ENCODE measurements around the gene ARHGAP25. TPM values are rescaled to one million over a fixed set of nuclear protein-coding genes. Genes with fewer than 3 reads are reported as not detected.

Gene ARHGAP25
- total RNA-seq, 1 experiment from 2014 or later = 6.2 TPM

DNA sequence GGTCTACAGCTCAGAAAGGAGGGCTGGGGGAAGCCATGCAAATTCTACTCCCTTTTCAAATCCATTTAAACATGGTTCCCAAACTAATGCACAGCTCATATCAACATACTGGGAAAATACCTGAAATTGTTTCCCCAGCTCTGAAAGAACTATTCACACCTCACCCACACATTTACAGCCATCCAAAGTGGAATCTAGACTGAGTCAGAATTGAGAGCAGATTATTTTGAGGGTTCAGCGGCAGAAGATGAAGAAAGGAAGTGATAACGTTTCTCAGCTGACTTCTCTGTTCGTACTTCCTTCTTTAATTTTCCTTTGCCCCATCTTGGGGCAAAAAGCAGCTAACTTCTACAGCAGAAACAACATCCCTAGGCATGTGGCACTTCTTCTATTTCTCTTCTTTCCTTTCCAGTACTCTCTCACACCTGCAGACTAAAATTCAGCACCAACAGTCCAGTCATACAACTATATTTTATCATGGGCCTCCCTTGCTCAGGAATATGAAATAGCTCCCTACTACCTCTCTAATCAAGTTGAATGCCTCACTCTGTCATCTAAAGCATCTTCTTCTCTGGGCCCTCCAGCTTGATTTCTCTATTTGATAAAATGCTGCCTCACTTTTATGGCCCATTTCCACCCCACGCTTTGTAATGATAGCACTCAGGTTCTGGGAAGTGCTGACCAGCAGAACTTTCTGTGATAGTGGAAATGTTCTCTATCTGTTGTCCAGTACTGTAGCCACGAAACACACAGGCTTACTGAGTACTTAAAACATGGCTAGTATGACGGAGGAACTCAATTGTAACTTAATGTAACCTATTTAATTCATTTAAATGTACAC is 35.9 kb downstream of the ARHGAP25 start:
- ChIA-PET POLR2A (ENCODE audit: low non-redundant PET) (no interaction called here), CTCF (no interaction called here)
- no peaks in the 10 kb centered on the region for H3K4me1 ChIP-seq (ENCODE audit: insufficient read depth, low read length, poor library complexity, severe bottlenecking)
- no peak overlapping the region for H3K4me3 ChIP-seq (ENCODE audit: low read depth, low read length, poor library complexity, severe bottlenecking)
- DNase-seq (ENCODE audit: low spot score) = no peak
- intact Hi-C loops (cut with micrococcal nuclease; ENCODE audit: unreplicated experiment) = no loop called here
- H3K36me3 ChIP-seq (ENCODE audit: insufficient read depth, low read length, poor library complexity, severe bottlenecking) = no peaks in the 10 kb centered on the region
- no peak overlapping the region for H3K27ac ChIP-seq (ENCODE audit: low read depth, low read length, poor library complexity, severe bottlenecking)
- TF ChIP-seq, protein P1, sequence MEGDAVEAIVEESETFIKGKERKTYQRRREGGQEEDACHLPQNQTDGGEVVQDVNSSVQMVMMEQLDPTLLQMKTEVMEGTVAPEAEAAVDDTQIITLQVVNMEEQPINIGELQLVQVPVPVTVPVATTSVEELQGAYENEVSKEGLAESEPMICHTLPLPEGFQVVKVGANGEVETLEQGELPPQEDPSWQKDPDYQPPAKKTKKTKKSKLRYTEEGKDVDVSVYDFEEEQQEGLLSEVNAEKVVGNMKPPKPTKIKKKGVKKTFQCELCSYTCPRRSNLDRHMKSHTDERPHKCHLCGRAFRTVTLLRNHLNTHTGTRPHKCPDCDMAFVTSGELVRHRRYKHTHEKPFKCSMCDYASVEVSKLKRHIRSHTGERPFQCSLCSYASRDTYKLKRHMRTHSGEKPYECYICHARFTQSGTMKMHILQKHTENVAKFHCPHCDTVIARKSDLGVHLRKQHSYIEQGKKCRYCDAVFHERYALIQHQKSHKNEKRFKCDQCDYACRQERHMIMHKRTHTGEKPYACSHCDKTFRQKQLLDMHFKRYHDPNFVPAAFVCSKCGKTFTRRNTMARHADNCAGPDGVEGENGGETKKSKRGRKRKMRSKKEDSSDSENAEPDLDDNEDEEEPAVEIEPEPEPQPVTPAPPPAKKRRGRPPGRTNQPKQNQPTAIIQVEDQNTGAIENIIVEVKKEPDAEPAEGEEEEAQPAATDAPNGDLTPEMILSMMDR (conservative IDR thresholded peaks at IDR 0.05; ENCODE audit: low read depth, low read length) = no peak
- no peak for TF ChIP-seq EZH2 (IDR thresholded peaks at IDR 0.05; ENCODE audit: borderline replicate concordance, low read depth, low read length, poor library complexity, severe bottlenecking)
- BruUV-seq (replicated peaks) = no TSS peak
- no peaks in the 10 kb centered on the region for H3K9me3 ChIP-seq (ENCODE audit: low read depth, low read length, poor library complexity, severe bottlenecking)
- no peaks in the 10 kb centered on the region for H3K27me3 ChIP-seq (replicated peaks; ENCODE audit: insufficient read depth, low read depth, low read length, poor library complexity)

DNA sequence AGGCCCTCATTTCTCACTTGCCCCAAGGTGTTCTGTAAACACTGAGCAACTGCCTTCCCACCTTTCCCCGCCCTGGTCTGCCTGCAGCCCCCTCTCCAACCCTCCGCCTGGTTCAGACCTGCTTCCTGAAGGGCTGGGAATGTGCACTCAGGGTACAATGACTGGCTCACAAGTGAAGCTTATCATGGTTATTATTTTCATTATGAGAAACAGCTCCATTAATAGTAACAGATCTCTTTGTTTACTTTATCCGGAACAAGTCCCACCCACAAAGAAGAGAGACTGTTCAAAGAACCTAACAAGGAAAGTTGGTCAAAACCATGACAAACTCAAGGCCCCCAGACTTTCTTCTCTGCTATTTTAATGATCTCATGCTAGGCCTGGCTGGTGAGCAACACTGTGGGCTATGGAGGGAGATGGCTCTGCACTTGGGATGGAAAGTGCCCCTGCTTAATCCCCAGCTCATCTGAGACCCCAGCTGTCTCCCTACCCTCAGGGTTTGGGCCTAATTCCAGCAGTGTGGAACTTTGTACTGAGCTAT is 36.7 kb downstream of the ARHGAP25 start:
- intact Hi-C loops (cut with micrococcal nuclease; ENCODE audit: unreplicated experiment) = no loop called here
- Histone ChIP-seq H3K9me3 (ENCODE audit: low read depth, low read length, poor library complexity, severe bottlenecking) (no peaks in the 10 kb centered on the region), H3K27me3 (replicated peaks; ENCODE audit: insufficient read depth, low read depth, low read length, poor library complexity) (no peaks in the 10 kb centered on the region), H3K4me1 (ENCODE audit: insufficient read depth, low read length, poor library complexity, severe bottlenecking) (no peaks in the 10 kb centered on the region), H3K27ac (ENCODE audit: low read depth, low read length, poor library complexity, severe bottlenecking) (no peak overlapping the region), H3K36me3 (ENCODE audit: insufficient read depth, low read length, poor library complexity, severe bottlenecking) (no peaks in the 10 kb centered on the region), H3K4me3 (ENCODE audit: low read depth, low read length, poor library complexity, severe bottlenecking) (no peak overlapping the region)
- no TSS peak for BruUV-seq (replicated peaks)
- no peak for TF ChIP-seq EZH2 (IDR thresholded peaks at IDR 0.05; ENCODE audit: borderline replicate concordance, low read depth, low read length, poor library complexity, severe bottlenecking)
- ChIA-PET CTCF (no interaction called here), POLR2A (ENCODE audit: low non-redundant PET) (no interaction called here)
- DNase-seq (ENCODE audit: low spot score) = no peak

DNA sequence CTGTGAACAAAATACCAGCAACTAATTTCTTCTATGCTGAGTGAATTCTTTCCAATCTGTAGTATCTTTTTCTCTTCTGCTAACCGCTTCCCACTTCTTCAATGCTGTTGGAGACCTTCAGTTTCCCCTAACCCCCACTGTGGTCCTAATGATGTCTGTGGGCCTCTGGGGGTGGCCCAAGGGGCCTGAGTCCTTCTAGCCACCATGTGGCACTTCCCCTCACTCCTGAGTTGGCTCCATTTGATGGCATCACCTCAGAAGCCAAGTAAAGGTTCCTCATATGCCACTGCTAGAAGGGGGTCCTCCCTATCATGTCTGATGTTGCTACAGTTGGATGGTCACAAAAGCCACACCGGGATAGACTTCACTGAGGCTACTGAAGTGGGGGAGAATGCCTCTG is 37.5 kb downstream of the ARHGAP25 start:
- Histone ChIP-seq H3K9me3 (ENCODE audit: low read depth, low read length, poor library complexity, severe bottlenecking) (no peaks in the 10 kb centered on the region), H3K27ac (ENCODE audit: low read depth, low read length, poor library complexity, severe bottlenecking) (no peak overlapping the region), H3K36me3 (ENCODE audit: insufficient read depth, low read length, poor library complexity, severe bottlenecking) (no peaks in the 10 kb centered on the region), H3K4me3 (ENCODE audit: low read depth, low read length, poor library complexity, severe bottlenecking) (no peak overlapping the region), H3K27me3 (replicated peaks; ENCODE audit: insufficient read depth, low read depth, low read length, poor library complexity) (no peaks in the 10 kb centered on the region), H3K4me1 (ENCODE audit: insufficient read depth, low read length, poor library complexity, severe bottlenecking) (no peaks in the 10 kb centered on the region)
- ChIA-PET CTCF (no interaction called here), POLR2A (ENCODE audit: low non-redundant PET) (no interaction called here)
- TF ChIP-seq, protein P1 (conservative IDR thresholded peaks at IDR 0.05; ENCODE audit: low read depth, low read length) = no peak
- TF ChIP-seq EZH2 (IDR thresholded peaks at IDR 0.05; ENCODE audit: borderline replicate concordance, low read depth, low read length, poor library complexity, severe bottlenecking) = no peak
- no TSS peak for BruUV-seq (replicated peaks)
- no peak for DNase-seq (ENCODE audit: low spot score)
- intact Hi-C loops (cut with micrococcal nuclease; ENCODE audit: unreplicated experiment) = no loop called here

All from A673 (cell line).